Measurements from ENCODE around the gene CDCA7L. TPM values are rescaled to one million over a fixed set of nuclear protein-coding genes. Genes with fewer than 3 reads are reported as not detected.

The CDCA7L gene
- total RNA-seq, 1 donor = 31.5 TPM

GRCh38 chr7:21922605-21923004, 23.1 kb downstream of the CDCA7L start:
- no peak for DNase-seq (ENCODE audit: low read depth)
- no peak for TF ChIP-seq CTCF (IDR thresholded peaks at IDR 0.05; ENCODE audit: insufficient read depth, low read depth, low read length)
- H3K4me3 ChIP-seq (ENCODE audit: low read depth, low read length) = no peak overlapping the region

- no peak overlapping the region for H3K4me3 ChIP-seq (ENCODE audit: low read depth, low read length)
- no peak for TF ChIP-seq CTCF (IDR thresholded peaks at IDR 0.05; ENCODE audit: insufficient read depth, low read depth, low read length)
- no peak for DNase-seq (ENCODE audit: low read depth)
These were observed 24.8 kb downstream of the CDCA7L start for GRCh38 chr7:21920936-21921335.

- no peak overlapping the region for H3K4me3 ChIP-seq (ENCODE audit: low read depth, low read length)
- no peak for DNase-seq (ENCODE audit: low read depth)
- no peak for TF ChIP-seq CTCF (IDR thresholded peaks at IDR 0.05; ENCODE audit: insufficient read depth, low read depth, low read length)
These were observed 27.5 kb downstream of the CDCA7L start for GRCh38 chr7:21918216-21918615.

- no peak overlapping the region for H3K4me3 ChIP-seq (ENCODE audit: low read depth, low read length)
- no peak for DNase-seq (ENCODE audit: low read depth)
- no peak for TF ChIP-seq CTCF (IDR thresholded peaks at IDR 0.05; ENCODE audit: insufficient read depth, low read depth, low read length)
These were observed 29.1 kb downstream of the CDCA7L start for GRCh38 chr7:21916629-21917028.

GRCh38 chr7:21916176-21916575, 29.5 kb downstream of the CDCA7L start:
- no peak for DNase-seq (ENCODE audit: low read depth)
- TF ChIP-seq CTCF (IDR thresholded peaks at IDR 0.05; ENCODE audit: insufficient read depth, low read depth, low read length) = no peak
- H3K4me3 ChIP-seq (ENCODE audit: low read depth, low read length) = no peak overlapping the region

GRCh38 chr7:21915140-21915539, 30.6 kb downstream of the CDCA7L start:
- TF ChIP-seq CTCF (IDR thresholded peaks at IDR 0.05; ENCODE audit: insufficient read depth, low read depth, low read length) = no peak
- no peak for DNase-seq (ENCODE audit: low read depth)
- no peak overlapping the region for H3K4me3 ChIP-seq (ENCODE audit: low read depth, low read length)

GRCh38 chr7:21914671-21915070, 31.0 kb downstream of the CDCA7L start:
- no peak overlapping the region for H3K4me3 ChIP-seq (ENCODE audit: low read depth, low read length)
- no peak for DNase-seq (ENCODE audit: low read depth)
- no peak for TF ChIP-seq CTCF (IDR thresholded peaks at IDR 0.05; ENCODE audit: insufficient read depth, low read depth, low read length)
